GM23338 (cell line): ENCODE data around the gene CABP2. TPM values are rescaled to one million over a fixed set of nuclear protein-coding genes. Genes with fewer than 3 reads are reported as not detected.

Experiments used
- ATAC-seq: fragments of 200-7000 bp; cut with Tn5 transposase; 3 replicates; pipeline ENCODE4 v1.9.1; 2020
- DNase-seq: peaks from one replicate; pipeline ENCODE4 v3.0.0-alpha.2; 2015; ENCODE audit warnings: low spot score
- H2AFZ ChIP-seq: fragments of 200-600 bp; sonication (generic); 2 replicates; pipeline ENCODE4 v1.8.0; 2016; ENCODE audit warnings: antibody characterized with exemption, mild to moderate bottlenecking, moderate library complexity
- H3F3A ChIP-seq: fragments of 200-600 bp; sonication (generic); replicated peaks from 2 replicates; pipeline ENCODE4 v1.8.0; 2017; ENCODE audit warnings: antibody characterized with exemption, mixed run types, low read depth
- H3K27ac ChIP-seq: fragments of 200-600 bp; sonication (generic); 2 replicates; pipeline ENCODE4 v1.6.1; 2016; ENCODE audit warnings: low read depth
- H3K27me3 ChIP-seq: fragments of 200-600 bp; sonication (generic); 2 replicates; pipeline ENCODE4 v1.8.0; 2016; ENCODE audit warnings: mild to moderate bottlenecking, mixed run types, moderate library complexity; ENCODE audit not compliant: insufficient read depth
- H3K36me3 ChIP-seq: fragments of 200-600 bp; sonication (generic); 2 replicates; pipeline ENCODE4 v1.8.0; 2016; ENCODE audit warnings: mild to moderate bottlenecking; ENCODE audit not compliant: insufficient read depth
- H3K4me1 ChIP-seq: fragments of 200-600 bp; sonication (generic); 2 replicates; pipeline ENCODE4 v1.8.0; 2016; ENCODE audit warnings: mild to moderate bottlenecking, moderate library complexity; ENCODE audit not compliant: insufficient read depth
- H3K4me2 ChIP-seq: fragments of 200-600 bp; sonication (generic); 2 replicates; pipeline ENCODE4 v1.7.1; 2017; ENCODE audit warnings: mixed run types
- H3K4me3 ChIP-seq: fragments of 200-600 bp; sonication (generic); 2 replicates; pipeline ENCODE4 v1.6.1; 2016; ENCODE audit warnings: mixed run types
- H3K79me2 ChIP-seq: fragments of 200-600 bp; sonication (generic); replicated peaks from 2 replicates; pipeline ENCODE4 v1.8.0; 2017; ENCODE audit warnings: mild to moderate bottlenecking; ENCODE audit not compliant: insufficient read depth
- H3K9me2 ChIP-seq: fragments of 200-600 bp; sonication (generic); 2 replicates; pipeline ENCODE4 v1.8.0; 2017; ENCODE audit not compliant: insufficient read depth
- H4K20me1 ChIP-seq: fragments of 200-600 bp; sonication (generic); replicated peaks from 2 replicates; pipeline ENCODE4 v1.8.0; 2017; ENCODE audit warnings: mild to moderate bottlenecking; ENCODE audit not compliant: insufficient read depth
- H3K27ac Mint-ChIP-seq: 2 replicates; pipeline ENCODE4 v1.8.0; 2020; ENCODE audit warnings: inconsistent platforms, mild to moderate bottlenecking, moderate library complexity, mixed read lengths
- H3K27me3 Mint-ChIP-seq: 3 replicates; pipeline ENCODE4 v1.8.0; 2022; ENCODE audit warnings: low read depth, mild to moderate bottlenecking, moderate library complexity, mixed read lengths, inconsistent platforms; ENCODE audit not compliant: insufficient read depth, poor library complexity
- H3K36me3 Mint-ChIP-seq: 3 replicates; pipeline ENCODE4 v1.8.0; 2021; ENCODE audit warnings: low read depth, mild to moderate bottlenecking, inconsistent platforms, moderate library complexity, mixed read lengths
- H3K4me1 Mint-ChIP-seq: 3 replicates; pipeline ENCODE4 v1.8.0; 2020; ENCODE audit warnings: mild to moderate bottlenecking, inconsistent platforms, mixed read lengths
- H3K4me3 Mint-ChIP-seq: 3 replicates; pipeline ENCODE4 v1.8.0; 2021; ENCODE audit warnings: moderate library complexity, mild to moderate bottlenecking, inconsistent platforms, mixed read lengths
- H3K9me3 Mint-ChIP-seq: 3 replicates; pipeline ENCODE4 v1.8.0; 2020; ENCODE audit warnings: moderate library complexity, mild to moderate bottlenecking, inconsistent platforms, mixed read lengths
- JUNB ChIP-seq: IDR thresholded peaks from one replicate; pipeline ENCODE4 v1.6.1; 2016; ENCODE audit warnings: antibody characterized with exemption; ENCODE audit not compliant: unreplicated experiment
- NANOG ChIP-seq: IDR thresholded peaks from 2 replicates; pipeline ENCODE4 v1.6.1; 2016; ENCODE audit warnings: antibody characterized with exemption, borderline replicate concordance
- POLR2AphosphoS5 ChIP-seq: IDR thresholded peaks from 2 replicates; pipeline ENCODE4 v1.6.1; 2016; ENCODE audit warnings: antibody characterized with exemption, low read depth
- STAT1 ChIP-seq: IDR thresholded peaks from one replicate; pipeline ENCODE4 v1.6.1; 2016; ENCODE audit warnings: antibody characterized with exemption; ENCODE audit not compliant: unreplicated experiment
- ZNF114 ChIP-seq: fragments of 250-450 bp; sonication (Bioruptor Pico); IDR thresholded peaks from 2 replicates; pipeline ENCODE4 v1.5.0; 2020; ENCODE audit warnings: mild to moderate bottlenecking, moderate library complexity
- ZNF331 ChIP-seq: fragments of 250-450 bp; sonication (Bioruptor Pico); IDR thresholded peaks from 2 replicates; pipeline ENCODE4 v1.5.0; 2020; ENCODE audit warnings: low read depth, mild to moderate bottlenecking, moderate library complexity
- polyA plus RNA-seq: library from polyadenylated mRNA; unstranded; fragments of >200 nt; fragmentation: Nextera tagmentation; extraction: Ambion mirVana; gene quantifications from 2 replicates; pipeline ENCODE4 v1.2.1, GENCODE V29; 2016
- total RNA-seq: library from RNA; depleted of rRNA; stranded (reverse); fragments of >200 nt; shearing (Covaris generic); gene quantifications from 2 replicates; pipeline ENCODE4 v1.2.3, GENCODE V29; 2014
- TF ChIP-seq, protein P1 (sequence below): IDR thresholded peaks from 2 replicates; pipeline ENCODE4 v1.6.1; 2016; ENCODE audit warnings: antibody characterized with exemption
- TF ChIP-seq, protein P2 (sequence below), 2 experiments: fragments of 200-600 bp in 1 of 2; sonication (generic) in 1 of 2; conservative IDR thresholded peaks; 2 replicates each; pipeline versions ENCODE4 v1.5.1 to v1.6.1; 2016 to 2017; ENCODE audit warnings: antibody characterized with exemption in 2 of 2, low read depth in 2 of 2, mild to moderate bottlenecking in 2 of 2, moderate library complexity in 1 of 2
- TF ChIP-seq, protein P3 (sequence below): fragments of 250-450 bp; sonication (Bioruptor Pico); IDR thresholded peaks from 2 replicates; pipeline ENCODE4 v1.5.0; 2020; ENCODE audit warnings: mild to moderate bottlenecking, moderate library complexity

Gene CABP2
- total and polyA plus RNA-seq, 2 experiments from 2014 or later: not detected

DNA sequence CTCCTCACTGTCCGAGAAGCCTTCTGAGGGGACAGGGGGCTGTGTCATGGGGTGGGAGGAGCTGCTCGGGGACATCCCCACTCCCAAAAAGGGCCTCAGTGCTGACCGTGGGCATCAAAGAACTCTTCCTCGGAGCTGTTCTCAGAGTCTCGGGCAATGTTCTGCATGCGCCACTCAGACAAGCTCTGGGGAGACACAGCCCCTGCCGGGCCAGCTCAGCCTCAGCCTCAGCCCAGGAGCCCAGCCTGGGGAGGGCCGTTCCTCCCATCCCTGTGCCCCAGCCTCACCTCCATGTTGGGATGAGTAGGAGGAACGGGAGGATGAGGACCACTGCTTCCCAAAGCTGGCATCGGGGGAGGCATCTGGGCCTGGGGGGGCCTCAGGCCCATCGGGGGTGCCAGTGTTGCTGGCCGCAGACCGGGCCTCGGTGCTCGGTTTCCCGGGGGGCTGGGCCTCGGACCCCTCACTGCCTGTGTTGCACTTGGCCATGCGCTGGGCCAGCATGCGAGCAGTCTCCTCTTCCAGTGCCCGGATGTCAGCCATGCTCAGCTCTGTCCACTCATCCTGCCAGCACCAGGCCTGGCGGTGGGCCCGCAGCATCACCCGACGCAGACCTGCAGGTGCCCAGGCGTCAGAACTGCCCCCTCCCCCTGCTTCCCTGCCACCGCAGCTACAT lies 23.3 kb downstream of the CABP2 start:
- H4K20me1 ChIP-seq: peaks cover 10% of the 10 kb centered on the region; the same call in 1 of the 2 replicates
- Mint-ChIP-seq H3K27me3 (peaks cover 15% of the 10 kb centered on the region), H3K9me3 (no peaks in the 10 kb centered on the region; the same call in 2 of the 3 replicates), H3K4me1 (peaks cover 7% of the 10 kb centered on the region; the same call in 2 of the 3 replicates), H3K36me3 (peaks cover 9% of the 10 kb centered on the region; the same call in 2 of the 3 replicates), H3K27ac (no peak overlapping the region), H3K4me3 (no peak overlapping the region)
- H2AFZ ChIP-seq: no peak overlapping the region
- peaks cover 4% of the 10 kb centered on the region; the same call in 1 of the 2 replicates for H3K36me3 ChIP-seq
- ATAC-seq (no peak), DNase-seq (no peak)
- H3K4me3 ChIP-seq: no peak overlapping the region
- no peaks in the 10 kb centered on the region for H3F3A ChIP-seq
- no peak overlapping the region for H3K4me2 ChIP-seq
- no peaks in the 10 kb centered on the region for H3K9me2 ChIP-seq
- H3K79me2 ChIP-seq: no peaks in the 10 kb centered on the region
- TF ChIP-seq NANOG (no peak), POLR2AphosphoS5 (no peak), STAT1 (no peak)
- TF ChIP-seq, protein P1, sequence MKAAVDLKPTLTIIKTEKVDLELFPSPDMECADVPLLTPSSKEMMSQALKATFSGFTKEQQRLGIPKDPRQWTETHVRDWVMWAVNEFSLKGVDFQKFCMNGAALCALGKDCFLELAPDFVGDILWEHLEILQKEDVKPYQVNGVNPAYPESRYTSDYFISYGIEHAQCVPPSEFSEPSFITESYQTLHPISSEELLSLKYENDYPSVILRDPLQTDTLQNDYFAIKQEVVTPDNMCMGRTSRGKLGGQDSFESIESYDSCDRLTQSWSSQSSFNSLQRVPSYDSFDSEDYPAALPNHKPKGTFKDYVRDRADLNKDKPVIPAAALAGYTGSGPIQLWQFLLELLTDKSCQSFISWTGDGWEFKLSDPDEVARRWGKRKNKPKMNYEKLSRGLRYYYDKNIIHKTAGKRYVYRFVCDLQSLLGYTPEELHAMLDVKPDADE: no peak
- TF ChIP-seq, protein P2, sequence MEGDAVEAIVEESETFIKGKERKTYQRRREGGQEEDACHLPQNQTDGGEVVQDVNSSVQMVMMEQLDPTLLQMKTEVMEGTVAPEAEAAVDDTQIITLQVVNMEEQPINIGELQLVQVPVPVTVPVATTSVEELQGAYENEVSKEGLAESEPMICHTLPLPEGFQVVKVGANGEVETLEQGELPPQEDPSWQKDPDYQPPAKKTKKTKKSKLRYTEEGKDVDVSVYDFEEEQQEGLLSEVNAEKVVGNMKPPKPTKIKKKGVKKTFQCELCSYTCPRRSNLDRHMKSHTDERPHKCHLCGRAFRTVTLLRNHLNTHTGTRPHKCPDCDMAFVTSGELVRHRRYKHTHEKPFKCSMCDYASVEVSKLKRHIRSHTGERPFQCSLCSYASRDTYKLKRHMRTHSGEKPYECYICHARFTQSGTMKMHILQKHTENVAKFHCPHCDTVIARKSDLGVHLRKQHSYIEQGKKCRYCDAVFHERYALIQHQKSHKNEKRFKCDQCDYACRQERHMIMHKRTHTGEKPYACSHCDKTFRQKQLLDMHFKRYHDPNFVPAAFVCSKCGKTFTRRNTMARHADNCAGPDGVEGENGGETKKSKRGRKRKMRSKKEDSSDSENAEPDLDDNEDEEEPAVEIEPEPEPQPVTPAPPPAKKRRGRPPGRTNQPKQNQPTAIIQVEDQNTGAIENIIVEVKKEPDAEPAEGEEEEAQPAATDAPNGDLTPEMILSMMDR (conservative IDR thresholded peaks at IDR 0.05; ENCODE audit: low read depth in 2 of 2): no peak
- peaks cover 5% of the 10 kb centered on the region for H3K4me1 ChIP-seq
- no peak overlapping the region for H3K27ac ChIP-seq
- no peaks in the 10 kb centered on the region; the same call in 1 of the 2 replicates for H3K27me3 ChIP-seq

DNA sequence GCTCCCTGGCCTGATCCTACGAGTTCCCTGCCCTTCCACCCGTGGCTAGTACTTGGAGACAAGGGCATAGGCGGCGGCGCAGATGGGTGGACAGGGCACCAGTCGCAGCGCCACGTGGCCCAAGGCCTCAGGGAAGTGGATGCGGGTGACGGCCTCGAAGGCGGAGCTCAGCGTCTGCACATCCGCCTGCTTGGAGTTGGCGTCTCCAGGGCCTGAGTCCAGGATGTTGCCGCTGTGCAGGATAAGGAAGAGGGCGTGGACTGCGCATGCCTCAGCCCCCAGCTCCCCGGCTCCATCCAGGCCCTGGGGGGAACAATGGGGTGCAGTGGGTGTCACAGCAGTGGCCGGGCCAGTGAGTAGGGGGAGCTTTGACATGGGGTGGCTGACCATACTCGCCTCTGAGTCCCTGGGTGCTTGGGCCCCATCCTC lies 24.7 kb downstream of the CABP2 start:
- peaks cover 1% of the 10 kb centered on the region for H3K4me1 ChIP-seq
- H3K79me2 ChIP-seq: no peaks in the 10 kb centered on the region
- H3K4me1 Mint-ChIP-seq: peaks cover 5% of the 10 kb centered on the region; the same call in 2 of the 3 replicates
- H3K9me3 Mint-ChIP-seq: no peaks in the 10 kb centered on the region; the same call in 2 of the 3 replicates
- H3K9me2 ChIP-seq: no peaks in the 10 kb centered on the region
- H3K4me3 ChIP-seq: no peak overlapping the region
- no peak for ATAC-seq
- H3K36me3 Mint-ChIP-seq: peaks cover 9% of the 10 kb centered on the region; the same call in 2 of the 3 replicates
- H3K27me3 Mint-ChIP-seq: peaks cover 12% of the 10 kb centered on the region
- no peak for DNase-seq
- H3F3A ChIP-seq: no peaks in the 10 kb centered on the region
- peaks cover 8% of the 10 kb centered on the region; the same call in 1 of the 2 replicates for H4K20me1 ChIP-seq
- no peak overlapping the region for H3K27ac Mint-ChIP-seq
- H3K4me2 ChIP-seq: no peak overlapping the region
- no peaks in the 10 kb centered on the region; the same call in 1 of the 2 replicates for H3K27me3 ChIP-seq
- peaks cover 4% of the 10 kb centered on the region; the same call in 1 of the 2 replicates for H3K36me3 ChIP-seq
- no peak overlapping the region for H3K4me3 Mint-ChIP-seq
- H3K27ac ChIP-seq: no peak overlapping the region
- H2AFZ ChIP-seq: no peak overlapping the region
- TF ChIP-seq, protein P1: no peak
- TF ChIP-seq STAT1 (no peak), ZNF331 (CRISPR knock-in tag) (no peak), JUNB (no peak), ZNF114 (CRISPR knock-in tag) (no peak), POLR2AphosphoS5 (no peak)
- TF ChIP-seq, protein P3, sequence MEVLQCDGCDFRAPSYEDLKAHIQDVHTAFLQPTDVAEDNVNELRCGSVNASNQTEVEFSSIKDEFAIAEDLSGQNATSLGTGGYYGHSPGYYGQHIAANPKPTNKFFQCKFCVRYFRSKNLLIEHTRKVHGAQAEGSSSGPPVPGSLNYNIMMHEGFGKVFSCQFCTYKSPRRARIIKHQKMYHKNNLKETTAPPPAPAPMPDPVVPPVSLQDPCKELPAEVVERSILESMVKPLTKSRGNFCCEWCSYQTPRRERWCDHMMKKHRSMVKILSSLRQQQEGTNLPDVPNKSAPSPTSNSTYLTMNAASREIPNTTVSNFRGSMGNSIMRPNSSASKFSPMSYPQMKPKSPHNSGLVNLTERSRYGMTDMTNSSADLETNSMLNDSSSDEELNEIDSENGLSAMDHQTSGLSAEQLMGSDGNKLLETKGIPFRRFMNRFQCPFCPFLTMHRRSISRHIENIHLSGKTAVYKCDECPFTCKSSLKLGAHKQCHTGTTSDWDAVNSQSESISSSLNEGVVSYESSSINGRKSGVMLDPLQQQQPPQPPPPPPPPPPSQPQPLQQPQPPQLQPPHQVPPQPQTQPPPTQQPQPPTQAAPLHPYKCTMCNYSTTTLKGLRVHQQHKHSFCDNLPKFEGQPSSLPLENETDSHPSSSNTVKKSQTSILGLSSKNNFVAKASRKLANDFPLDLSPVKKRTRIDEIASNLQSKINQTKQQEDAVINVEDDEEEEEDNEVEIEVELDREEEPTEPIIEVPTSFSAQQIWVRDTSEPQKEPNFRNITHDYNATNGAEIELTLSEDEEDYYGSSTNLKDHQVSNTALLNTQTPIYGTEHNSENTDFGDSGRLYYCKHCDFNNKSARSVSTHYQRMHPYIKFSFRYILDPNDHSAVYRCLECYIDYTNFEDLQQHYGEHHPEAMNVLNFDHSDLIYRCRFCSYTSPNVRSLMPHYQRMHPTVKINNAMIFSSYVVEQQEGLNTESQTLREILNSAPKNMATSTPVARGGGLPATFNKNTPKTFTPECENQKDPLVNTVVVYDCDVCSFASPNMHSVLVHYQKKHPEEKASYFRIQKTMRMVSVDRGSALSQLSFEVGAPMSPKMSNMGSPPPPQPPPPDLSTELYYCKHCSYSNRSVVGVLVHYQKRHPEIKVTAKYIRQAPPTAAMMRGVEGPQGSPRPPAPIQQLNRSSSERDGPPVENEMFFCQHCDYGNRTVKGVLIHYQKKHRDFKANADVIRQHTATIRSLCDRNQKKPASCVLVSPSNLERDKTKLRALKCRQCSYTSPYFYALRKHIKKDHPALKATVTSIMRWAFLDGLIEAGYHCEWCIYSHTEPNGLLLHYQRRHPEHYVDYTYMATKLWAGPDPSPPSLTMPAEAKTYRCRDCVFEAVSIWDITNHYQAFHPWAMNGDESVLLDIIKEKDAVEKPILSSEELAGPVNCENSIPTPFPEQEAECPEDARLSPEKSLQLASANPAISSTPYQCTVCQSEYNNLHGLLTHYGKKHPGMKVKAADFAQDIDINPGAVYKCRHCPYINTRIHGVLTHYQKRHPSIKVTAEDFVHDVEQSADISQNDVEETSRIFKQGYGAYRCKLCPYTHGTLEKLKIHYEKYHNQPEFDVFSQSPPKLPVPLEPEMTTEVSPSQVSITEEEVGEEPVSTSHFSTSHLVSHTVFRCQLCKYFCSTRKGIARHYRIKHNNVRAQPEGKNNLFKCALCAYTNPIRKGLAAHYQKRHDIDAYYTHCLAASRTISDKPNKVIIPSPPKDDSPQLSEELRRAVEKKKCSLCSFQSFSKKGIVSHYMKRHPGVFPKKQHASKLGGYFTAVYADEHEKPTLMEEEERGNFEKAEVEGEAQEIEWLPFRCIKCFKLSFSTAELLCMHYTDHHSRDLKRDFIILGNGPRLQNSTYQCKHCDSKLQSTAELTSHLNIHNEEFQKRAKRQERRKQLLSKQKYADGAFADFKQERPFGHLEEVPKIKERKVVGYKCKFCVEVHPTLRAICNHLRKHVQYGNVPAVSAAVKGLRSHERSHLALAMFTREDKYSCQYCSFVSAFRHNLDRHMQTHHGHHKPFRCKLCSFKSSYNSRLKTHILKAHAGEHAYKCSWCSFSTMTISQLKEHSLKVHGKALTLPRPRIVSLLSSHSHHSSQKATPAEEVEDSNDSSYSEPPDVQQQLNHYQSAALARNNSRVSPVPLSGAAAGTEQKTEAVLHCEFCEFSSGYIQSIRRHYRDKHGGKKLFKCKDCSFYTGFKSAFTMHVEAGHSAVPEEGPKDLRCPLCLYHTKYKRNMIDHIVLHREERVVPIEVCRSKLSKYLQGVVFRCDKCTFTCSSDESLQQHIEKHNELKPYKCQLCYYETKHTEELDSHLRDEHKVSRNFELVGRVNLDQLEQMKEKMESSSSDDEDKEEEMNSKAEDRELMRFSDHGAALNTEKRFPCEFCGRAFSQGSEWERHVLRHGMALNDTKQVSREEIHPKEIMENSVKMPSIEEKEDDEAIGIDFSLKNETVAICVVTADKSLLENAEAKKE (CRISPR knock-in tag): no peak
